ENCODE results near the gene TBL1X.
"Not testable (repeated sequence)": the region's sequence is repeated elsewhere in the genome, so short reads cannot be mapped to it uniquely, and the experiment has no call there.

TBL1X gene

DNA sequence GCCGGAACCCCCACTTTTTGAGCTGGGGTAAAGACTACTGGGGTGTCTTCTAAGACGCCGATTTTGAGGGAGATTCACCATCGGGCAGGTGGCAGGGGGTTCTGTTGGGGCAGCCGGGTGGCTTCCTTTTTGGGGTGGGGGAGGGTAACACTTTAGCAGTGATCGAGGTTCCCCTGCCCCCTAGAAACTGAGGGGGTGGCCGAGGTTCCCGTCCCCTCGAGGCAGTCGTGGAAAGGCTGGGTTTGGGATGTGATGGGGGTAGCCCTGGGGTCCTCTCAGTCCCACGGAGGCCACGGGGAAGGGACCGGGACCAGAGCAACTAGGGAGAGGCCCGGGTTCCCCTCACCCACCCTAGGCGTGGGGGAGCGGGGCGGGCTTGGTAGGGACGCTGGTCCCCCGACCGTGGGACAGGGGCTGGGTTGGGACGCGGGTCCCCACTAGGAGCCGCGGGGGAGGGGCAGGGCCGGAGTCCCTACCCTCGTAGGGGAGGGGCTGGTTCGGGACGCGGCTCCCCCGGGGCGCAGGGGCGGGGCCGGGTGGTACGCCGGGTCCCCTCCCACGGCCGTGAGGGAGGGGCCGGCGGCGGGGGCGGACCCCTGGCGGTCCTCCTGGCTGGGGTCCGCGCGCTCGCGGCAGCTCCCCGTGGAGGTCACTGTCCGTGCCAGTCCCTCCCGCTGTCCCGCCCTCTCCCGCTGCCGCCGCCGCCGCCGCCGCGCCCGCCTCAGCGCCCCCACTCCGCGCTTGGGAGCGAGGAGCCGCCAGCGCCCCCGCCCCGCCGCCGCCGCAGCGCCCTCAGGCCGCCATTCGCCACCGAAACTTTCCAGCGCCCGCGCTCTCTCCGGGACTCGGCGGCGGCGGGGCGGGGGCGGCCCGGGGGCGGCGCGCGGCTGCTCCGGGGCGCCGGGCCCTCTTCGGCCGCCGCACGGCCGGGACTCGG lies at the start of gene TBL1X:
TBL1X (plus strand) TSS at position 624 of the 937 bp plus-strand sequence. CDS start 188,529 bp downstream, outside the sequence.
- peak; percentile 61 for DNase-seq

DNA sequence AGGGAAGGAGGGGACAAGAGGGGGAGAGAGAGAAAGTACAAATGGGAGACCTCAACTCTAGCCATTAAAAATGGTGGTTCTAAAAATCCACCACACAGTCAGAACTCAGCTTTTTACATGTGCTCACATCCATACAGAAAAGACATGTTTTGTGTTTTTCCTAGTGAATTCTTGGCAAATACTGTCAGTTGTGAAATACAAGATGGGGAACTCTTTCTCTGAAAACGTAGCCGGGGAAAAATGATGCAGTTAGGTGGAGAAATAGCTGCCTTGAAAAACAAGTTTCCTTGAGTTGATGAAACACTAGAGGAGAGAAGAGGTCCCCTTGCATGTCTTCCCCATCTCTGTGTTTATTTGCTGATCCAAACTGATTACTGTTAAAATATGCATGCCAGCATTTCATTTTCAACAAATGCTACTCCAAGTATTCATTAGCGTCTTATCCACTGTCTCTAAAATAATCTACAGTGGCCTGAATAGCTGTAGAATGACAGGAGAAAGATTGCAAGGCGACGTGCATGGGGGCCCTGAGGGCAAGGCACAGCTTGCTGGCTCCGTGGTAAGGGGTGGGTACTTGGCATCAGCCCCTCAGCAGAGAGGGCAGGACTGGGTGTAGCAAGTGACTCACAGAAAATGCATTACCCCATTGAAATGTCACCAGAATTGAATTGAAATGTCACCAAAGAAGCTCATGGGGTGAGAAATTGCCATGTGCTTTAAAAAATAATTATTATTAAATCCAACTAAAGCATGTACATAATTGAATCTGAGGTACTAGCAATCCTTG lies 48.1 kb upstream of the TBL1X start:
- DNase-seq, result no peak

DNA sequence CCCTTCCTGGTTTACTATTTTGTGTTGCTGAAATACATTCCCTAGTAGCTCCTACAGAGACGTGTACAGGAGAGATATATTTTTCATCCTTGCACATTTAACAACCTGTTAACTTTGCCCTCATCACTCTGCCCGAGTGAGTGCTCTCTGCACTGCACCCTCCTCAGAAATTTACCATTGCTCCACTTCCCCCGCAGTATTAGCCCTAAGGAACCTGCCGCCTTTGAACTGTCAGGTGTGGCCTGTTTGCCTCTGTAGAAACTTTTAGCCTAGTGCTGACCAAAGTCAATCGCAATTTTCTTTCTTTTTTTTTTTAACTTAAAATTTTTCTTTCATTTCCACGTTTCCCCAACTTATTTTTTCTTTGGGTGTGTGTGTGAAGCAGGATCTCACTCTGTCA lies 46.6 kb upstream of the TBL1X start:
- no peak for DNase-seq

DNA sequence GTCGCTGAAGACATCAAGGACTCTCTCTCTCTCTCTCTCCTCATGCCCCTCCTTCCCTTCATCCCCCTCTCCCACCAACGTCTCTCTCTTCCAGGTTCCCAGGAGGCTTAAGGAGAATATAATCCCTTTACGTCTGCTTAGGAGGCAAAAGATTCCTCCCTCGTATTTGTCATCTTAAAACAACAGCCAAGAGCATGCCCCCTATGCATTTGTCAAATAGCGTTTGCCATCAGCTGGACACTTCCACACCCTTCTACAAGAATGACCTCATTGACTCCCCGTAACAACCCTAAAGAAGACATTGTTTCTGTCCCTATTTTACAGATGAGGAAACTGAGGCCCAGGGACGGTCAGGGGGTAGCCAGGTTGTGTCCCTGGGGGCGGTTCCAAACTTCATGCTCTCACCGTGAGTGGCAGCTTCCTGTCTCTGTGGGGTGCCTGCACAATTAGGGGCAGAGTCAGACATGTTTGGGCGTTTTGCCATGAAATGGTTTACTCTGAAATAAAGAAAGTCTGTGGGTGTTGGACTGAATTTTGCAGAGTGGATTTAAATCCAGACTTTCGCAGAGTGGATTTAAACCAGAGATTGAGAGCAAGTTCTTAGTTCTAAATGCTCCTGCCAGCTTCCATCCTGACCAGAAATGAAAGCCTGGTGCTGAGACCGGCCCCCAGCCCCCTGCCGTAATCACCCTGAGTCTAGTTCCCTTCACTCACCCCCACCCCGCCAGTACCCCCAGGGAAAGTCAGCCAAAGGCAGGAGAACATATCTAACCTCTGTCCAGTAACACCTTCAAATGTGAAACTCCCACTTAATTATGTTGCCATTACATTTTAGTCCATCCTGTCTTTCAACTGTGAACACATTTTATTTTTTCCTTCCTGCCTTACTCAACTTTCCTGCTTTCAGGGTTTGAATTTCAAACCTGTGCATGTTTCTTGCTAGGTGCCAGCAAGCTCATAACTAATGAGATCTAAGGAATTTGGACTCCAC lies 44.3 kb upstream of the TBL1X start:
- no peak for DNase-seq

DNA sequence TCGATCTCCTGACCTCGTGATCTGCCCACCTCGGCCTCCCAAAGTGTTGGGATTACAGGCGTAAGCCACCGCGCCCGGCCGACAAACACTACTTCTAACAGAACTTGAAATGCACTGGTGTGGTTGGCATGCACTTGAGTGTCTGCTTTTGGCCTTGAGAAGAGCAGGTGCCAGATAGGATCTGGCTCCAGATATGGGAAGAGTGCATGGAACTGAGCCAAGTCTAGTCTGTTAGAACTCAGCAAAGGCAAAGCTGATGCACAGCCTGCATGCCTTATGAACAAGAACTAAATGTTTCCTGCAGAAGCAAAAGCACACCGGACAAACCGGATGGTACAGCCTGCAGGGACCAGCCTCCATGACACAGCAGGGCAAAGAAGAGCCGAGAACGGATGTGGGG lies 35.1 kb upstream of the TBL1X start:
- DNase-seq, result no peak

DNA sequence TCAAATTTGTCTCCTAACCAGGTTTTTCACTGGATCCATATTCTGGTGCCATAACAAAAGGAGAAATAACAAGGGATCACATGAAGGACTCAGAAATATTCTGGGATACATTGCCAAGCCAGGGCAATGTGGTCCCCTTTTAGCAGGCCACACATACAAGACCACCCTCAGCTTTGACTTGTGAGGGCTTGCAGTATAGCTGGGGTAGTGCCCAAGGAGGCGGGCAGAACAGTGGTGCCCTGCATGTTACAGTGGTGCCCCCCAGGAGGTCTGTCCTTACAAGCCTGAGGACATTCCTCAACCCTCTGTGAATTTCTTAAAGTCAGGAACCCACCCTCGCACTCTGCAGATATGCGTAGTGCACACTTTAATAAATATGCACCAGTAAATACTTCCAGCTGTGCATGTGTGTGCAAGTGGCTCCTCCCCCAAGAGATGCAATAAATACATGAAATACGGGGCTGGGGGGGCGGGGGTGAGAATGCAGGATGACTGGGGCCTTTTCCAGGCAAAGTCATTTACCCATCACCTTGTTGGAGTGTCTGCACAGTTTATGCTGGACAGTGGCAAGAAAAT lies 34.4 kb upstream of the TBL1X start:
- DNase-seq, result no peak

DNA sequence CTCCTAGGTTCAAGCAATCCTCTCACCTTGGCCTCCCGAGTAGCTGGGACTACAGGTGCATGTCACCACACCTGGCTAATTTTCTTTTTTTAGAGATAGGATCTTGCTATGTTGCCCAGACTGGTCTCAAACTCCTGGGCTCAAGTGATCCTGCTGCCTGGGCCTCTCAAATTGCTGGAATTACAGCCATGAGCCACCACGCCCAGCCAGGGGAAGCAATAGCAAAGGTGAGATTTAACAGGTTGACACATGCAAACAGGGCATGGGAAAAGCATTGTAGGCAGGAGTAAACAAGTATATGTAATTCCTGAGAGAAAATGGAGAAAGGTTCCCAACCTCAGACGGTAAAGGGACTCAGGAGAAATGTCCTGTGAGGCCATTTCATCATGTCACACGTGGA lies 33.6 kb upstream of the TBL1X start:
- no peak for DNase-seq

DNA sequence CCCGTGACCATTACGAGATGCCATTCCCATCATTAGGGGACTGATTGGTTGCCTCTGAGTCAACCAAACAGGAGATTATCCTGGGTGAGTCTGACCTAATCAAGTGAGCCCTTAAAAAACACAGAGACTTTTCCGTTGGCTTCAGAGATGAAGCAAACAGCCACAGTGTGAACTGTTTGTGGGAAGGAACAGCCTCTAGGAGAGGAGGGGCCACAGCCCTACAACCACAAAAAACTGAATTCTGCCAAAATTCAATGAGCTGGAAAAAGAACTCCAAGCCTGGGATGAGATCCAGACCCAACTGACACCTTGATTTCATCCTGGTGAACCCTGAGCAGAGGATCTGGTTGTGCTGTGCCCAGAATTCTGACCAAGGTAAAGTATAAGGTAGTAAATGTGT lies 31.3 kb upstream of the TBL1X start:
- DNase-seq, result no peak

DNA sequence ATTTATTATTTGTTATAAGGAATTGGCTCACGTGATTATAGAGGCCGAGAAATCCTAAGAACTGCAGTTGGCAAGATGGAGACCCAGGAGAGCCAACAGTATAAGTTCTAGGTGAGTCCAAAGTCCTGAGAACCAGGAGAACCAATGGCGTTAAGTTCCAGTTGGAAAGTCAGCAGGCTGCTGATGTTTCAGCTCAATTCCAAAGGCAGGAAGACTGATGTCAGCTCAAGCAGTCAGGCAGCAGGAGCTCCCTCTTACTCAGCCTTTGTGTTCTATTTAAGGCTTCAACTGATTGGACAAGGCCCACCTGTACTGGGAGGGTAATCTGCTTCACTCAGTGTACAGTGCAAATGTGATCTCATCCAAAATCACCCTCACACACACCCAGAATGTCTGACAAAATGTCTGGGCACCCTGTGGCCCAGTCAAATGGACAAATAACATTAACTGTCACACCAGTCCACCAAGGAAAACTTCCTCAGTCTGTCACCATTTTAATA lies 30.8 kb upstream of the TBL1X start:
- no peak for DNase-seq

DNA sequence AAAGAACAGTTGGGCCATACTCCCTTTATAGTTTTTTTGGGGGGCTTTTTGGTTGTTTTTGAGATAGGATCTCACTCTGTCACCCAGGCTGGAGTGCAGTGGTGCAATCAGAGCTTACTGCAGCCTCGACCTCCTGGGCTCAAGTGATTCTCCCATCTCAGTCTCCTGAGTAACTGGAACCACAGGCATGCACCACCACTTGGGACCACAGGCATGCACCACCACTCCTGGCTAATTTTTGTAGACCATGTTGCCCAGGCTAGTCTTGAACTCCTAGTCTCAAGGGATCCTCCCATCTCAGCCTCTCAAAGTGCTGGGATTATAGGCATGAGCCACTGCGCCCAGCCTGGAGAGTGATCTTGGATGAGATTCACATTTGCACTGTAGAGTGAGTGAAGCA lies 29.8 kb upstream of the TBL1X start:
- not testable (repeated sequence) for DNase-seq

DNA sequence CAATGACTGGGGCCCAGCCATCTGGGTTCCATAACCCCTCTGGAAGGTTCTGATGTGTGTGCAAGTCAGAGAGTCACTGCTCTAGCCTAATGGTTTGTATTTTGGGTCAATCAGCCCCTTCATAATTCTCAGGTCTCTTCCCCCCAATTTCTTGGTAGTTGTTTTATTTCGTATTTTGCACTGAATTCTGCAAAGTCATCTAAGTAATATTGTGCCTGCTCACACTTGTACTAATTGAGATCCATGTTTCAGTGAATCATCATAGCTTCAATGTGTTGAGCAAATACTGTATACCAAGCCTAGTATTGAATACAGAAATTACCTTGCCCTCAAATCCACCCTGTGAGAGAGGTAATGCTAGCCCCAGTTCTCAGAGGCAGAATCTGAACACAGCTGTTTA lies 28.0 kb upstream of the TBL1X start:
- no peak for DNase-seq

DNA sequence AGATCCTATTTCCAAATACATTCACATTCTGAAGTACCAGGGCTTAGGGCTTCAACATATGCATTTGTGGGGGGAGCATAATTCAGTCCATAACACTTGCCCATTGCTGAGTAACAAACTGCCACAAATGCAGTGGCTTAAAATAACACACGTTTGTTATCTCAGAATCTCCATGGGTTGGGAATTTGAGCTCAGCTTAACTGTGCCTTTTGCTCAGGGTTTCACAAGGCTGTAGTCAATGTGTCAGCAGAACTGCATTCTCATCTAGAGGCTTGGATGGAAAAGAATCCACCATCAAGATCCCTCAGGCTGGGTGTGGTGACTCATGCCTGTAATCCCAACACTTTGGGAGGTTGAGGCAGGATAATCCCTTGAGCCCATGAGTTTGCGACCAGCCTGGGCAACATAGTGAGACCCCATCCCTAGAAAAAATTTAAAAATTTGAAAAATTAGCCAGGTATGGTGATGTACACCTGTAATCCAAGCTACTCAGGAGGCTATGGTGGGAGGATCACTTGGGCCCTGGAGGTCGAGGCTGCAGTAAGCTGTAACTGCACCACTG lies 25.8 kb upstream of the TBL1X start:
- DNase-seq, result no peak

DNA sequence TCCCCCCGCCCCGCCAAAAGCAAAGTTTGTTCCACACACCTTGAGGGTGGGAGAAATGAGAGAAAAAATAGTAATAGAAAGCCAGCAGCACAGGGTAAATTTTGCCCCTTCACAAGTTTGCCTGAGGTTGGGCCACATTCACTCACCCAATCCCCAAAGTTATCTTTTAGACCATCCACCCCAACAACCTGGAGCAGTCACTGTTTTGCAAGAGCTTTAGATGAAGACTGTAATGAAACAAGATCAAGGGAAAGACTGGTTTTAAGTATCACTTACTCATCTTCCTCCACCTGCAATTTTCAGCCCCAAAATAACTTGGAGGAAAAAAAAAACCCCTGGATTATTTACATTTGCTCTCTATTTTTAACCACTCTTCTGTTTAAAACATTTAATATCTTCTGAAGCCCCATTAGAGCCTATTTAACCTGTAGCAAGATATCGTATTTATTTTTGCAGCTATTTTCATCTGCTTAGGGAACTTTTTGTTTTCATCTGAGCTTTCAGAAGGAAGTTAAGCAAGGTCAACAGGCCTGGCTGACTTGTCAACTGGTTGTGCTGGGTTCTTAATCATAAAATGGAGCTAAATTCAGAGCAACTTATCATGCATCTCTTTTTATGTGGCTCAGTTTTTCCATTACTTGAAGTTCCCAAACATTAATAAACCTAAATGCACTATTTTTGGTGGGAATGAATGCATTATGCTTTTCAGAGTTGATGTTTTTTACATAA lies 24.6 kb upstream of the TBL1X start:
- no peak for DNase-seq

DNA sequence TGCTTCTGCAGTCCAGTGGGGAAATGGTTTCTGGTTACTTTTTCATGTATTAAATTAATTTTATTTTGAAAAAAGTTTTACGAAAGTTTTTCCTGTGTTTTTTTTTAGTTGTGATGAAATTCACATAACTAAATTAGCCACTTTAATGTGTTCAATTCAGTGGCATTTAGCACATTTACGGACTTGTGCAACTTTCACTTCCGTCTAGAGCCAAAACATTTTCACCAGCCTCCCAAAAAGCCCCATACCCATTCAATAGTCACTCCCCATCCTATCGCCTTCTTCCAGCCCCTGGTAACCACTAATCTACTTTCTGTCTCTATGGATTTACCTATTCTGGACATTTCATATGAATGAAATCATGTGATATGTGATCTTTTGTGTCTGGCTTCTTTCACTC lies 22.8 kb upstream of the TBL1X start:
- DNase-seq, result no peak

DNA sequence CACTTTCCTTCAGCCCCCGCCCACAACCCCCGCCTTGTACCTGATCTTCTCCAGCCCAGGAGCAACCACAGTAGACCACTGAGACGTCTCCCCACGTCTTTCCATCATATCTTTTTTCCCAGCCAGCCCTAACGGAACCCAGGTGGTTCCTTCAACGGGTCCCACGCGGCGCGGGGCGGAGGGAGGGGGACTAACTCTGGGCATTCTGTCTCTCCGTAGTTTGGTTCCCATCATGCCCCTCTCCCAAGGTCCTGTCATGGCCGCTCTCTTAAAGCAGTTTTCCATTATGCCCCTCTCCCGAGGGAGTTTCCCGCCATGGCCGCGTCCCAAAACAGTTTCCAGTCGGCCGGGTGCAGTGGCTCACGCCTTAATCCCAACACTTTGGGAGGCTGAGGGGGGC lies 21.5 kb upstream of the TBL1X start:
- DNase-seq, result no peak

DNA sequence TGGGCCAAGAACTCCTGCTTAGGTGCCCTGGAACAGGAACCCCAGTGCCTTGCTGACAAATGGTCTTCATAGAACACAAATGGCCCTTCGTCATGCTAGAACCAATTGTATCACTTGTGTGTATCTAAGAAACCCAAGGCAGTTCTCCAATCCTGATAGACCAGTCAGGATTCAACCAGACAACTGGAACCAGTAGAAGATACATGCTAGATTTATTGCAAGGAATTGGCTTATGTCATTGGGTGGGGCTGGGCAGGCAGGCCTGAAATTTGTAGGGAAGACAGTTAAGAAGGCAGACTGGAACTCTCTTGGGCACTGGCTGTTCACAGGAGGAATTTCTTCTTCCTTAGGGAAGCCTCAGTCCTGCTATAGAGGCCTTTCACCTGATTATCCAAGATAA lies 17.0 kb upstream of the TBL1X start:
- no peak for DNase-seq

DNA sequence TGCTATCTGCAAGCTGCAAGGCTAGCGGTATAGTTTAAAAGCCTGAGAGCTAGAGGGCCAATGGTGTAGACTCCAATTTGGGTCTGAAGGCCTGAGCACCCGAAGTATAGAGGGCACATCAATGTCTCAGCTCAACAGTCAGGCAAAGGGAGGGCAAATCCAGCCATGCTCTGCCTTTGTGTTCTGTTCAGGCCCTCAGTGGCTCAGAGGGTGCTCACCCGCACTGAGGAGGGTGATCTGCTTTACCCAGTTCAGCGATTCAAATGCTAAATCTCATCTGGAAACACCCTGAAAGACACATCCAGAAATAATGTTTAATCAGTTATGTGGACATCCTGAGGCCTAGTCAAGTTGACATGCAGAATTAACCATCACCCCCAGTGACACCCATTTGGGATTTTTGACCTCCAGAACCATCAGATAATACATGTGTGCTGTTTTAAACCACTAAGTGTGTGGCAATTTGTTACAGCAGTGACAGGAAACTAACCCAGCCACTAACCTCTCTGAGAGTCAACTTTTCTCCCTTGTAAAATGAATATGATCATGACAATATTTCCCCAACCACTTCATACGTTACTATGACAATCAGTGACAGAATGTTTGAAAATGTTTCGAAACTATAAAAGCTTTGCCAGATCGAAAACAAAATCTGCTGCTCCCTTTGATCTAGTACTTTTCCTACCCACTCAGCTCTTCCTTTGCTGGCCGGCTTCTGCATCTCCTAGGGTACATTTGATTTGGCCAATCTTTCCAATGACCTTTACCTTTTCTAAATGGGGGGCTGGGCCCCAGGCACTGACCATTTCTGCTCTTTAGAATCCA lies 8.4 kb upstream of the TBL1X start:
- no peak for DNase-seq

DNA sequence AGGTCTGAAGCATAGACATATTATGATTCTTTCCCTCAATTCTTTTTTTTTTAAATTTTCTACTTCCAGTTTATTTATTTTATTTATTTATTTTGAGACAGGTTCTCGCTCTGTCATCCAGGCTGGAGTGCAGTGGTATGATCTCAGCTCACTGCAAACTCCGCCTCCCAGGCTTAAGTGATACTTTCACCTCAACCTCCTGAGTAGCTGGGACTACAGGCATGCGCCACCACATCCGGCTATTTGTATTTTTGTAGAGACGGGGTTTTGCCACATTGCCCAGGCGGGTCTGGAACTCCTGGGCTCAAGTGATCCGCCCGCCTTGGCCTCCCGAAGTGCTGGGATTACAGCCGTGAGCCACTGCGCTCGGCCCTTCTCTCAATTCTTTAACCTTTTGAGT lies 6.8 kb upstream of the TBL1X start:
- DNase-seq, result not testable (repeated sequence)

DNA sequence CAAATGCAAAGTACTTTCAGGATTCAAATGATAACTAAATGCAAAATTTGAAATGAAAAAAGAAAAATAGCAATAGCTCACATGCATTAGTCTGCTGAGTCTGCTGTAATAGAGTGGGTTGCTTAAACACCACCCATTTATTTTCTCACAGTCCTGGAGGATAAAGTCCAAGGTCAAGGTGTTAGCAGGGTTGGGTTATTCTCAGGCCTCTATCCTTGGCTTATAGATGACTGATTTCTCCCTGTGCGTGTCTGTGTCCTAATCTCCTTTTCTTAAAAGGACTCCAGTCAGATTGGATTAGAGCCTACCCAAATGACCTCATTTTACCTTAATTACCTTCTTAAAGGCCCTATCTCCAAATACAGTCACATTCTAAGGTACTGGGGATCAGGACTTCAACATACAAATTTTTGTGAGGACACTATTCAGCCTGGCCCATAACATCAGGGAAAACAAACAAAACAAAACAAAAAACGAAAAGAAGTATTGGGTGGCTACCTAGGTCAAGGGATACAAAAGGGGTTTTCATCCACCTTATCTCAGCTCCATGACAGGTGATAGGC lies 6.3 kb upstream of the TBL1X start:
- no peak for DNase-seq

Data from femur (tissue), 1 donor.